Activated CD4-positive, alpha-beta T cell treated with anti-CD3 and anti-CD28 coated beads, Interleukin-10, Interleukin-2, amounts not matched to agents 100 ng/mL and 50 ng/mL, durations not matched to agents 16 hours and 8 hours (primary cell): ENCODE measurements around the gene PIEZO1.

Experiments
- DNase-seq: peaks from one replicate; pipeline ENCODE4 v3.0.0-alpha.2; 2020

The PIEZO1 gene

DNA sequence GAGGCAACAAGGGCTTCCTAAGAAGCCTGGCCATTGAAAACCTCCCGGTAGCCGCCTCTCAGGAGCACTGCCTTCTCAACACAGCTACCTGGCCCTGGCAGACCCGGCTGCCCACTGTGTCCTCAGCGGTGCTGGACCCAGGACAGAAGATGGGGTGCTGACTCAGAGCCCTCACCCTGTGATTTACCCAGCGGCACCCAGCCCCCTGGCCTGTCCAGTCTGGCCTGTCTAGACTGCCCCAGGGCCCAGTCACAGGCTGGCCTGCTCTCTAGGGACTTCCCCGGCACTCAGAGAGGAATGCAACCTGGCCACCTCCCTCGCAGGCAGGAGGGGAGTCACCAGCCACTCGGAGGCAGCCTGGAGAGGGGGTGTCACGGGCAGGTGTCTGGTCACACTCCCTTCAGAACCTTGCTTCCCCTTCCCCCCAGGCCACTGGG lies 20.1 kb downstream of the PIEZO1 start:
- no peak for DNase-seq

DNA sequence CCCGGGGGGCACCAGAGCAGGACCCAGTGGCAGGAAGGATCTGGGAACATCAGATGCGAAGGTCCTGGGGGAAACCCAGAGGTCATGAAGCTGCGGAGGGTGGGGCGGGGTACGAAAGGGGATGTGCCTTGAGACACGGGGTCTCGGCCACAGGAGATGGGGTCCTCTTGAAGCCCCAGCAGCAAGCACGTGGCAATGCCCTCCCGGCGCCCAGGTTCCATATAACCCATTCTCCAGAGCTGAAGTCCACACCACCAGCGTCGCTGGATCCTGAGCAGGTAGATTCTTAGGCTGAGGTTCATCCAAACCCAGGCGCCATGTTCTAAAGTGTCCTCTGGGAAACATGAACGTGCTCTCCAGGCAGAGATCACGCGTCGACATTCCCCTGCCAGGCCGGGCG lies 20.9 kb downstream of the PIEZO1 start:
- no peak for DNase-seq

- DNase-seq, result no peak
Measured at GRCh38 chr16:88763502-88764053, 21.4 kb downstream of the PIEZO1 start.

DNA sequence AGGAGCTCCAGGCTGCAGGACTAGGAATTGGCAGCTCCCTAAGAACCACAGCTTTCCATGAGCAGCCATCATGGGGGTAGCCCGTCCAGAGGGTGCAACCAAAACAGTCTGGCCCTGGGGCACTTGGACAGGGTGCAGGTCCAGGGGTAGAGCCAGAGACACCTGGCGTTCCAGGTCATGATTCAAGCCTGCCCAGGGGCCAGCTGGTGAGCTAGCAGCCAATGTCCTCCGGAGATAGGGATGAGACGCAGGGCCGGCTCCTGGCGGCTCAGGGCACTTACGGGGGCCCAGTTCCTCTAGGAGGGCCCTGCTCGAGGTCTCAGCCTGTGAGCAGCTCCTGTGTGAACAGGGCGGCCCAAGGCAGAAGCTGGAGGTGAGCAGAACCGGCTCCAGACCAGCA lies 22.1 kb downstream of the PIEZO1 start:
- DNase-seq, result no peak

GRCh38 chr16:88762258-88762870 lies 22.7 kb downstream of the PIEZO1 start:
- DNase-seq, result no peak

DNA sequence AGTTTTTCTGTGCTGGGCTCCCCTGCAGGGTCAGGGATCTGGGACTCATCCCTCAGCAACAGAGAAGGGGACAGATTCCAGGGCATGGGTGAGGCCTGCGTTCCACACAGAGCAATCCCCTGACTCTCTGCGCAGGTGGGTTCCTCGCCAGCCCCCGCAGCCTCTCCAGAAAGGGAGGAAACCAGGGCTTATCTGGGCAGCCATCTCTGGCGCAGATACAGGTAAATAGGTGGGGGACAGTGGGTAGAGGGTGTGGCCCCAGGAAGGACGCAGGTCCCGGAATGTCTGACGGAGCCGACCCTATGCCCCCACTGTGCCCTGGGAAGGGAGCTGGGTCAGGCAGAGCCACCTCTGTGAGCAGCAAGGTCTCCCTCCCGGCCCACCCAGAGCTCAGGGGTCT lies 23.2 kb downstream of the PIEZO1 start:
- DNase-seq, result no peak

- no peak for DNase-seq
Measured at GRCh38 chr16:88761143-88761534, 23.9 kb downstream of the PIEZO1 start.

DNA sequence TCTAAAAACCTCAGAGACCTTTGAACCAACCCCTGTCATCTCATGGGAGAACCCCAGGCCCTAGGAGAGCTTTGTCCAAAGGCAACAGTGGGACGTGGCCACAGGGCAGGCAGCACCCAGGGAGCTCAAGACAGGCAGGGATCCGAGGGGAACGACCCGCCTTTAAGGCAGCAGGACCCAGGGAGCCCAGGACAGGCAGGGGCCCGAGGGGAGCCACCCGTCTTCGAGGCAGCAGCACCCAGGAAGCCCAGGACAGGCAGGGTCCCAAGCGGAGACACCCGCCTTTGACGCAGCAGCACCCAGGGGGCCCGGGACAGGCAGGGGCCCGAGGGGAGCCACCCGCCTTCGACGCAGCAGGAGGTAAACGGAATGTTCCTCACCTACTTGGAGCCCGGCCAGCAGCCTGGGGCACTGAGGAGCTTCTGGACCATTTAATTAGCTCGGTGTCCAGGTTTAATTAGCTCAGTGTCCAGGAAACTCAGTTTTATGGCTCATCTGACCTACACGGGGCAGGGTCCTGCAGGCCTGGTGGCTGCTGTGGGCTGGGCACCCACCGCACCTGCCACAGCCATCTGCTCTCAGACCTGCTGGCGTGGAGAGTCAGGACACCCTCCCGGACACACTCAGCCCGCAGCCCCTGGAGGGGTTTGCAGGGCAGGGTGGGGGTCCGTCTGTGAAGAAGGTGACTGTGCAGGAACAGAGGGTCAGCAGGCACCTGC lies 24.4 kb downstream of the PIEZO1 start:
- DNase-seq, result no peak

GRCh38 chr16:88759976-88760350 lies 25.1 kb downstream of the PIEZO1 start:
- DNase-seq, result no peak

- DNase-seq, result peak; percentile 50
Measured at GRCh38 chr16:88759245-88759975, 25.6 kb downstream of the PIEZO1 start.

DNA sequence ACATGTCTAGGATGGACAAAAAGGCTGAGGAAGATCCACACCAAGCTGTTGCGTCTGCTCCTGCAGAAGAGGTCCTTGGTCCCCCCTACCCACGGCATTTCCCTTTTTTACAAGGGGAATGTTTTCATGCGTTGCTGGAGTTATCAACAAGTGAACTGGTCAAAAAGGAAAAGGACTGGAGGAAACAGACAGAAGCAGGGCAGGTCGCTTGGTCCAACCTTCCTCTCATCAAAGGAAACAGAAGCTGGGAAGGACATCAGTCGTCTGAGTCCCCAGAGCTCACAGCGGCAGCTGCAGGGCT lies 26.1 kb downstream of the PIEZO1 start:
- DNase-seq, result no peak

- DNase-seq, result no peak
Measured at GRCh38 chr16:88758227-88758943, 26.6 kb downstream of the PIEZO1 start.

- DNase-seq, result no peak
Measured at GRCh38 chr16:88755745-88756443, 29.1 kb downstream of the PIEZO1 start.

GRCh38 chr16:88754912-88755744 lies 29.9 kb downstream of the PIEZO1 start:
- peak; percentile 26 for DNase-seq

GRCh38 chr16:88754109-88754911 lies 30.7 kb downstream of the PIEZO1 start:
- no peak for DNase-seq

DNA sequence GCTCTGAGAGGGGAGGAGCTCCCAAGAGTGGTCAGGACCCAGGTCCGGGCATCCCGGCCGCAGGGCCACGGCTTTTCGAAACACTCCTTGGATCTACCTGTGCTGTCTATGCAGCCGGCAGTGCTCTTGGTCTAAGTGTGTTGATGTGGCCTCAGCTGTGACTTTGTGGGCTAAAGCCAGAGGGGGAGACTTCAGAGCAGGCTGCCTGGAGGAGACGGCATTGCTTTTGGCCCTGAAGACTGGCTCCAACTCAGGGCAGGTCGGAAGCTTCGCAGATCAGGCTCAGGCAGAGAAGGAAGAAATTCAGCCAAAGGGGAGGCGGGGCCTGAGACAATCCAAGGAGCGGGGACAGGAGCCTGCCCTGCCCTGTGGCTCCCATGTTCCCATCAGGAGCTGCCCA lies 31.4 kb downstream of the PIEZO1 start:
- DNase-seq, result no peak

GRCh38 chr16:88753191-88753590 lies 31.8 kb downstream of the PIEZO1 start:
- no peak for DNase-seq

- no peak for DNase-seq
Measured at GRCh38 chr16:88752386-88753002, 32.5 kb downstream of the PIEZO1 start.

DNA sequence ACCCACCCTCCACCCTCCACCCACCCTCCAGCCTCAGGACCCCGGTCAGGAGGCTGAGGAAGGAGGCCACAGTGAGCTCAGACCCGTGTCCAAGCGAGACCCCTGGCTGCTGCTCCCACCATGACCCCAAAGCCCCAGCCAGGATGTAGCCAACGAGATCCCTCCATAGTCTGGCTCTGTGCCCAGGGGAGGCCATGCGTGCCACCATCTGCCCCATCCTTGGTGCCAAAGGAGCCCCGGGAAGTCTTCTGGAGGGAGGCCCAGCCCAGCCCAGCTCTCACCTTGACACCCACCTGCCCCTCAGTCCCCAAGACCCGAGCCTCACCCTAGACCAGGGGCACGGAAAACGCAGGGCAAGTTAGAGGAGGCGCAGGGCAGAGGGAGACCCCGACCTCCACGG lies 34.2 kb downstream of the PIEZO1 start:
- DNase-seq, result no peak

DNA sequence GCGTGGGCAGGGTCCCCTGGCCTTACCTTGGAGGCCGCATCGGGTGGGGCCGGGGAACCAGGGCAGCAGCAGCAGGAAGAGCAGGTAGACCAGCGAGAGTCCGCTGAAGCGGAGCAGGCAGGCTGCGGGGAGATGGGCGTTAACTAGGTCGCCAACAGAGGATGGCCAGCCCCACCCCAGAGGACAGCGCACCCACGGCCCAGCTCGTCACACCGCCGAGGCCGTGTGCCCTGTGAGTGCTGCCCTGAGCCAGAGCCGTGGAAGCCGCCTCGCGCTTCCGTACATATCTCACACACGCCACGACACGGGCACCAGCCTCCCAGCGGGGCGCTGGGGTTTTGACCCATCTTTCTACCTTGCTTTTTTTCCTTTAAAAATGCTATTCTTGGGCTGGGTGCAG lies 35.7 kb downstream of the PIEZO1 start:
- DNase-seq, result no peak
